Measurements from ENCODE around the gene TSHZ2. TPM values are rescaled to one million over a fixed set of nuclear protein-coding genes. Genes with fewer than 3 reads are reported as not detected.

The TSHZ2 gene
- total and polyA plus RNA-seq, 9 of the 15 experiments (the other 6 are each of a cell fraction or from before 2014, with no cell fraction given), result 0.03 to 0.20 (median 0.05) TPM; not detected in 4

GRCh38 chr20:53405139-53405538 is 433.0 kb downstream of the TSHZ2 start:
- Histone ChIP-seq H3K4me2 (ENCODE audit: insufficient read depth, low read length) (no peak overlapping the region), H3K4me3 (no peak overlapping the region), H2AFZ (ENCODE audit: low read depth, low read length) (no peak overlapping the region), H3K27me3 (ENCODE audit: control insufficient read depth in 2 of 2, insufficient read depth in 2 of 2, low read length in 2 of 2) (peaks cover 13 to 14% of the 10 kb centered on the region in 2 experiments), H3K9me3 (replicated peaks; ENCODE audit: control insufficient read depth, insufficient read depth, low read depth, low read length) (no peaks in the 10 kb centered on the region; the same call in 1 of the 2 replicates), H3K4me1 (replicated peaks in 1 of 2; ENCODE audit: control insufficient read depth in 2 of 2, insufficient read depth in 2 of 2, low read length in 2 of 2) (no peaks in the 10 kb centered on the region), H3K27ac (ENCODE audit: extremely low read depth, low read depth, low read length) (no peak overlapping the region), H3K36me3 (ENCODE audit: control insufficient read depth, insufficient read depth, low read length) (no peaks in the 10 kb centered on the region), H3K9ac (ENCODE audit: insufficient read depth in 1 of 2, low read depth in 2 of 2, low read length in 2 of 2) (no peak overlapping the region), H4K20me1 (replicated peaks; ENCODE audit: control insufficient read depth, insufficient read depth, low read length) (0 out of 2 replicates have a peak, but pooled peaks cover 3% of the 10 kb centered on the region), H3K9me1 (ENCODE audit: control insufficient read depth, insufficient read depth, low read length) (no peaks in the 10 kb centered on the region), H3K79me2 (ENCODE audit: control insufficient read depth, insufficient read depth, low read length) (no peaks in the 10 kb centered on the region)
- FAIRE-seq, result no peak
- 2% methylated on average over 3 of the region's 3 CpGs for WGBS (ENCODE audit: insufficient coverage, low coverage, missing lambda C conversion rate)
- TF ChIP-seq HDAC2 (IDR thresholded peaks at IDR 0.05) (no peak), CSDE1 (IDR thresholded peaks at IDR 0.05) (no peak), SRF (CRISPR knock-in tag; IDR thresholded peaks at IDR 0.05) (no peak), MEIS2 (IDR thresholded peaks at IDR 0.05; ENCODE audit: partially characterized antibody) (peak; percentile 6), ZNF785 (CRISPR knock-in tag; IDR thresholded peaks at IDR 0.05) (no peak), CEBPG (CRISPR knock-in tag; IDR thresholded peaks at IDR 0.05) (no peak), CEBPG (tag; conservative IDR thresholded peaks at IDR 0.05 in 1 of 2, IDR thresholded peaks at IDR 0.05 in 1 of 2) (peak; percentile 42 to 81; a peak in 3 of 4 replicates)
- ChIA-PET POLR2A (no interaction called here), CTCF (ENCODE audit: low intra/inter-chr PET ratio) (no interaction called here)
- in situ Hi-C loops (cut with MboI) (no loop called here), intact Hi-C loops (cut with micrococcal nuclease) (no loop called here)
- no peak for ATAC-seq
- no peak for DNase-seq (ENCODE audit: extremely low read depth in 1 of 4, low spot score in 3 of 4)
- no TSS peak for BruUV-seq (replicated peaks)

GRCh38 chr20:53406580-53406979 is 434.4 kb downstream of the TSHZ2 start:
- no peak overlapping the region for H3K4me2 ChIP-seq (ENCODE audit: insufficient read depth, low read length)
- no peaks in the 10 kb centered on the region for H3K4me1 ChIP-seq (replicated peaks in 1 of 2; ENCODE audit: control insufficient read depth in 2 of 2, insufficient read depth in 2 of 2, low read length in 2 of 2)
- H3K36me3 ChIP-seq (ENCODE audit: control insufficient read depth, insufficient read depth, low read length), result no peaks in the 10 kb centered on the region
- FAIRE-seq (no peak), ATAC-seq (no peak), DNase-seq (ENCODE audit: extremely low read depth in 1 of 4, low spot score in 3 of 4) (no peak)
- no peak overlapping the region for H3K27ac ChIP-seq (ENCODE audit: extremely low read depth, low read depth, low read length)
- ChIA-PET CTCF (ENCODE audit: low intra/inter-chr PET ratio) (no interaction called here), POLR2A (interaction anchor here (1.3 kb wide), 1 partner anchor 9 kb away, joined by 3 read pairs; no protein-coding TSS in a partner anchor)
- no peaks in the 10 kb centered on the region for H3K9me1 ChIP-seq (ENCODE audit: control insufficient read depth, insufficient read depth, low read length)
- WGBS (ENCODE audit: insufficient coverage, low coverage, missing lambda C conversion rate), result 3% methylated on average over 3 of the region's 3 CpGs
- H3K9me3 ChIP-seq (replicated peaks; ENCODE audit: control insufficient read depth, insufficient read depth, low read depth, low read length), result no peaks in the 10 kb centered on the region; the same call in 1 of the 2 replicates
- no peak overlapping the region for H2AFZ ChIP-seq (ENCODE audit: low read depth, low read length)
- intact Hi-C loops (cut with micrococcal nuclease) (no loop called here), in situ Hi-C loops (cut with MboI) (no loop called here)
- peaks cover 4 to 5% of the 10 kb centered on the region in 2 experiments; a peak in 4 of 5 replicates for H3K27me3 ChIP-seq (ENCODE audit: control insufficient read depth in 2 of 2, insufficient read depth in 2 of 2, low read length in 2 of 2)
- no peaks in the 10 kb centered on the region for H3K79me2 ChIP-seq (ENCODE audit: control insufficient read depth, insufficient read depth, low read length)
- H3K9ac ChIP-seq (ENCODE audit: insufficient read depth in 1 of 2, low read depth in 2 of 2, low read length in 2 of 2), result no peak overlapping the region
- 0 out of 2 replicates have a peak, but pooled peaks cover 3% of the 10 kb centered on the region for H4K20me1 ChIP-seq (replicated peaks; ENCODE audit: control insufficient read depth, insufficient read depth, low read length)
- BruUV-seq (replicated peaks), result no TSS peak
- no peak overlapping the region for H3K4me3 ChIP-seq
- TF ChIP-seq ZNF740 (CRISPR knock-in tag; IDR thresholded peaks at IDR 0.05), result no peak
- TF ChIP-seq ZNF740 (tag; IDR thresholded peaks at IDR 0.05), result no peak
- no peak for TF ChIP-seq SIN3B (IDR thresholded peaks at IDR 0.05; ENCODE audit: low read depth)
- TF ChIP-seq TGIF2 (CRISPR knock-in tag; IDR thresholded peaks at IDR 0.05), result no peak
- no peak for TF ChIP-seq CREM (IDR thresholded peaks at IDR 0.05; ENCODE audit: low read depth)
- TF ChIP-seq GABPB2 (CRISPR knock-in tag; conservative IDR thresholded peaks at IDR 0.05), result no peak
- no peak for TF ChIP-seq HMGN3 (IDR thresholded peaks at IDR 0.05; ENCODE audit: borderline replicate concordance, extremely low read depth, insufficient read length, low read depth, low read length)
- TF ChIP-seq ARID3B (CRISPR knock-in tag; IDR thresholded peaks at IDR 0.05; ENCODE audit: borderline replicate concordance), result no peak
